Measurements from ENCODE around the gene ABCC12. TPM values are rescaled to one million over a fixed set of nuclear protein-coding genes. Genes with fewer than 3 reads are reported as not detected.

Gene ABCC12
- total and polyA plus RNA-seq, 2 of the 8 experiments (the other 6 are each of a cell fraction or from before 2014, with no cell fraction given) = 0.05 TPM; not detected in 1

DNA sequence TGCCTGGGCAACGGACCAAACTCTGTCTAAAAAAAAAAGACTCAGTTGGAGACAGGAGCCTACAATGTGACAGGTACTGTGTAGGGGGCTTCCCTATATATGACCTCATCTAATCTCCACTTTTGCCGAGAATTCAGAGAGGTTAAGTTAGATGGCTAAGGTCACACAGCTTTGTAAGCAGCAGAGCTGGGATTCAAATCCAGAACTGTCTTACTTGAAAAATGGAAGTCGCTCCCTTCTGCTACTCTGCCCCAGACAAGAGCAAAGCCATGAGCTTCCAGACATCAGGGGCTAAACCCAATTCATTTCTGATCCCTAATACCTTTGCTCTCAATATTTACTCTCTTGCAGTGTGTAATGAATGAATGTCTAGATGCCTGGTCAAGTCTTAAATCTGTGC lies 41.5 kb upstream of the ABCC12 start:
- H4K91ac ChIP-seq (replicated peaks; ENCODE audit: insufficient read length, low read length) = no peak overlapping the region
- no peak overlapping the region for H3K9ac ChIP-seq (replicated peaks in 1 of 4; ENCODE audit: extremely low read depth in 1 of 4, low read depth in 3 of 4, low read length in 3 of 4)
- FAIRE-seq (no peak), DNase-seq (ENCODE audit: low read depth in 1 of 2, low spot score in 2 of 2) (no peak)
- H2BK20ac ChIP-seq (ENCODE audit: low read length) = no peak overlapping the region
- no peak overlapping the region for H3K4me3 ChIP-seq (ENCODE audit: extremely low read depth in 1 of 4, insufficient read depth in 2 of 4, low read depth in 3 of 4, low read length in 4 of 4)
- H4K5ac ChIP-seq (ENCODE audit: insufficient read length, low read depth, low read length) = no peak overlapping the region
- H2AK5ac ChIP-seq (ENCODE audit: low read depth, low read length) = no peak overlapping the region
- no peaks in the 10 kb centered on the region for H3K23me2 ChIP-seq (ENCODE audit: low read depth, low read length)
- H3K4ac ChIP-seq (replicated peaks; ENCODE audit: insufficient read length, low read depth, low read length) = no peak overlapping the region
- WGBS, 2 experiments (ENCODE audit: extremely low coverage in 1 of 2, insufficient coverage in 1 of 2, insufficient read length in 1 of 2, insufficient replicate concordance in 2 of 2, low coverage in 1 of 2, low lambda C conversion rate in 2 of 2, missing lambda C conversion rate in 1 of 2) = 97% methylated on average over 3 of the region's 3 CpGs; no CpG with 5 or more reads in 1 of the 2 experiments
- no peak overlapping the region for H2BK5ac ChIP-seq (ENCODE audit: low read depth, low read length)
- no peak overlapping the region for H3K23ac ChIP-seq (ENCODE audit: insufficient read length)
- H3K27me3 ChIP-seq (replicated peaks in 1 of 4; ENCODE audit: control insufficient read depth in 3 of 4, extremely low read depth in 1 of 4, insufficient read depth in 3 of 4, low read length in 3 of 4) = no peaks in the 10 kb centered on the region
- no peak overlapping the region for H3K27ac ChIP-seq (ENCODE audit: low read depth, low read length)
- H2BK120ac ChIP-seq (replicated peaks; ENCODE audit: low read depth, low read length) = no peak overlapping the region
- no peak overlapping the region for H3K18ac ChIP-seq (ENCODE audit: extremely low read depth, low read length)
- no peaks in the 10 kb centered on the region for H3K9me3 ChIP-seq (ENCODE audit: insufficient read depth in 2 of 2, low read depth in 1 of 2, low read length in 1 of 2)
- H3K79me2 ChIP-seq (ENCODE audit: control insufficient read depth in 1 of 2, insufficient read depth in 2 of 2, low read length in 2 of 2) = no peaks in the 10 kb centered on the region
- H3K36me3 ChIP-seq (ENCODE audit: control insufficient read depth in 2 of 4, insufficient read depth in 4 of 4, low read length in 3 of 4) = no peaks in the 10 kb centered on the region
- H2BK15ac ChIP-seq (ENCODE audit: low read length) = no peak overlapping the region
- no peak overlapping the region for H2BK12ac ChIP-seq (ENCODE audit: low read depth, low read length)
- POLR2A ChIA-PET (ENCODE audit: partially characterized antibody) = no interaction called here
- CTCF ChIA-PET (ENCODE audit: partially characterized antibody) = interaction anchor here (0.7 kb wide), 1 partner anchor 221 kb away, joined by 4 read pairs; no protein-coding TSS in a partner anchor
- H3K79me1 ChIP-seq (ENCODE audit: low read depth, low read length) = no peaks in the 10 kb centered on the region
- H3K4me1 ChIP-seq (replicated peaks in 1 of 4; ENCODE audit: control insufficient read depth in 3 of 4, insufficient read depth in 4 of 4, low read length in 3 of 4) = no peaks in the 10 kb centered on the region
- no peak overlapping the region for H4K8ac ChIP-seq (ENCODE audit: extremely low read depth, insufficient read depth, low read length)
- no peak overlapping the region for H3K56ac ChIP-seq (replicated peaks; ENCODE audit: insufficient read length, low read depth, low read length)
- no peak overlapping the region for H3K4me2 ChIP-seq (ENCODE audit: insufficient read depth in 1 of 2, low read depth in 2 of 2, low read length in 2 of 2)
- H3K14ac ChIP-seq (ENCODE audit: insufficient read length) = no peak overlapping the region
- no peak overlapping the region for H2AFZ ChIP-seq (ENCODE audit: low read length)
- H4K20me1 ChIP-seq (replicated peaks in 1 of 2; ENCODE audit: control insufficient read depth in 1 of 2, insufficient read depth in 2 of 2, low read length in 2 of 2) = no peaks in the 10 kb centered on the region
- TF ChIP-seq SAP30 (IDR thresholded peaks at IDR 0.05; ENCODE audit: insufficient read depth, insufficient replicate concordance, low read length) (no peak), RBBP5 (IDR thresholded peaks at IDR 0.05; ENCODE audit: borderline replicate concordance, low read depth, low read length) (no peak), JUND (IDR thresholded peaks at IDR 0.05; ENCODE audit: low read length) (no peak)

All from H1 (cell line).